ENCODE data around the gene RBKS. TPM values are rescaled to one million over a fixed set of nuclear protein-coding genes. Genes with fewer than 3 reads are reported as not detected.

RBKS gene
- total RNA-seq, 1 donor from 2014 or later = 0.83 TPM

DNA sequence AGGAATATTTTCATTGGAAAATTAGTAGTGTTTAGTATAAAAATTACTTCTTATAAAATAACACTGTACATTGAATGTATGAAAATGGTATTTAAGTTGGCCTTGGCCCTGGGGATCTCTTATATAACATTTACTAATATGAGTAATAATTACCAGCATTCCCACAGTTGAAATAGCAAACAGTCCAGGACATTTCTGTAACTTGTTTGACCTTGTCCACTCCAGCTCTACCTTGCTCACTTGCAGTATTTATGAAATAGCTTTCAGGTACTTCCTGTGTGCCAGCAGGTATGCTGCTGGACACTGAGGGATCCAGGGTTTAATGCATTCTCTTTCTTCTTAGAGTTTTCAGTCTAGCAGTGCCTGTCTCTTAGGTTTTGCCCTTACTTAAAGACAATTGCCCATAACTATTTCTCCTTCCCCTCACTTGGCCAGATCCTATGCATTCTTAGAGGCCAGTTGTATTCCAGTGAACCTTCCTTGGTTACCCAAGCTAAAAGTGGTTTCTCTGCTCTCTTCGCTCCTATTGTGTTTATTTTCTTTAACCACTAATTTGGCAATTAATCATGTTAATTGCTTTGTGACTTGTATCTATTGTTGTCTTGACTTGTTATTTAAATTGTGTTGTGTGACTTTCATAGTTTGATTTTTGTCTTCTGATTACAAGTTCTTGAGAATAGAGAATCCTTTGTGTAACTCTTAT is 26.3 kb upstream of the RBKS start:
- H3K27me3 Mint-ChIP-seq (ENCODE audit: unreplicated experiment) = no peaks in the 10 kb centered on the region
- H3K4me1 Mint-ChIP-seq (ENCODE audit: unreplicated experiment) = peaks cover 15% of the 10 kb centered on the region
- TF ChIP-seq CTCF (IDR thresholded peaks at IDR 0.05) = no peak
- H3K4me3 Mint-ChIP-seq (ENCODE audit: unreplicated experiment) = no peak overlapping the region
- no peaks in the 10 kb centered on the region for H3K9me3 Mint-ChIP-seq (ENCODE audit: unreplicated experiment)
- DNase-seq (ENCODE audit: extremely low spot score, unreplicated experiment) = no peak
- no peak overlapping the region for H3K27ac Mint-ChIP-seq (ENCODE audit: unreplicated experiment)
- H3K36me3 Mint-ChIP-seq (ENCODE audit: unreplicated experiment) = peaks cover 5% of the 10 kb centered on the region

DNA sequence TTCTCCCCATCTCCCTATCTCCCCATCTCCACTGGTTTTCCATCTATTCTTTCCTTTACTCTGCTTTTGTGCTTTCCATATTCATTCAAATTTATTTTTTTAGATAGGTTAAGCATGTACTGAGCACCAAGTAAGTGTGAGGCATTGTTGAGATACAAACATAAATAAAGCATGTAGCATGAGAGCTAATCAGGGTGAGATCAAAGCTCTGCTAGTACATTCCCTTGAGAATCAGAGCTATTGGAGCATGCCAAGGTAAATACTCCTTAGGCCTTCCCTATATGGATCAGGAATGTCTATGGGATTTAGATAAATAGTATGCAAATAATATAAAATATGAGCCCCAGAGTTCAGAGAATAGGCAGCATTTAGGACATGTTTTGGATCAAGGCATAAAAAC is 25.7 kb upstream of the RBKS start:
- peaks cover 6% of the 10 kb centered on the region for H3K36me3 Mint-ChIP-seq (ENCODE audit: unreplicated experiment)
- H3K27ac Mint-ChIP-seq (ENCODE audit: unreplicated experiment) = no peak overlapping the region
- no peak overlapping the region for H3K4me3 Mint-ChIP-seq (ENCODE audit: unreplicated experiment)
- peaks cover 15% of the 10 kb centered on the region for H3K4me1 Mint-ChIP-seq (ENCODE audit: unreplicated experiment)
- TF ChIP-seq CTCF (IDR thresholded peaks at IDR 0.05) = no peak
- H3K9me3 Mint-ChIP-seq (ENCODE audit: unreplicated experiment) = no peaks in the 10 kb centered on the region
- no peak for DNase-seq (ENCODE audit: extremely low spot score, unreplicated experiment)
- H3K27me3 Mint-ChIP-seq (ENCODE audit: unreplicated experiment) = no peaks in the 10 kb centered on the region

DNA sequence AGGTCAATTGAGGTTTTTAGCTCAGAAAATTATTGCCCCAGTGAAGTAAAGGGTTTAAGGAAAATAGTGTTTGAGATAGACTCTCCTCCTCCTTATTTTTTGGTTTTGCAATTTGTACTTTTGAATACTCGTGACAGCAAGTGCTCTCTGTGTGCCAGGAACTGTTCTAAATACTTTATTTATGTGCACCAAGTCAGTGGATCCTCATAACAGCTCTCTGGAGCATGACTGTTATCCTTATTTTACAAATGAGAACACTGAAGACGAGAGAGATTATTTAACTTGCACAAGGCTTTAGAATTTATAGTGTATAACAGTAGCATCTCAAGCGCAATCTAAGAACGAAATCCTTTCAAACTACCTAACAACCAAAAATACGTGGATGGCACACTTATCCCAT is 25.0 kb upstream of the RBKS start:
- Mint-ChIP-seq H3K27ac (ENCODE audit: unreplicated experiment) (no peak overlapping the region), H3K4me1 (ENCODE audit: unreplicated experiment) (peaks cover 10% of the 10 kb centered on the region), H3K4me3 (ENCODE audit: unreplicated experiment) (no peak overlapping the region), H3K9me3 (ENCODE audit: unreplicated experiment) (no peaks in the 10 kb centered on the region), H3K36me3 (ENCODE audit: unreplicated experiment) (peaks cover 7% of the 10 kb centered on the region), H3K27me3 (ENCODE audit: unreplicated experiment) (no peaks in the 10 kb centered on the region)
- no peak for TF ChIP-seq CTCF (IDR thresholded peaks at IDR 0.05)
- DNase-seq (ENCODE audit: extremely low spot score, unreplicated experiment) = no peak

DNA sequence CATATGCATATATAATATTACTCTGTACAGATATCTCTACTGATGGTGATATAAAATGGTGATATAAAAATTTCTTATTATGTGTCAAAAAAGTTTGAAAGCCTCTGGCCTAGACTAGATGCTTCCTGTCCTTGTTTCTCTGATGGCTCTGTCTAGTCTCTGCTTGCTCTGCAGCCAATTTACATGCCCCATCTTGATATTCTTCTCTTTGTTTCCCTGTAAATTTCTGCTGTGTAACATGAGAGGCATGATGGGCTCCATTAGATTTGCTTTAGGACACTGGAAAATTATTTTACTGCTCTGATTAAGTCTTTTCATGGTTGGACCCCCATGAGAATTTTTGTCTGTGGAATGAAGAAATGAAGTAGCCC is 24.6 kb upstream of the RBKS start:
- TF ChIP-seq CTCF (IDR thresholded peaks at IDR 0.05) = no peak
- Mint-ChIP-seq H3K4me1 (ENCODE audit: unreplicated experiment) (peaks cover 7% of the 10 kb centered on the region), H3K36me3 (ENCODE audit: unreplicated experiment) (peaks cover 7% of the 10 kb centered on the region), H3K27ac (ENCODE audit: unreplicated experiment) (no peak overlapping the region), H3K9me3 (ENCODE audit: unreplicated experiment) (no peaks in the 10 kb centered on the region), H3K4me3 (ENCODE audit: unreplicated experiment) (no peak overlapping the region), H3K27me3 (ENCODE audit: unreplicated experiment) (no peaks in the 10 kb centered on the region)
- DNase-seq (ENCODE audit: extremely low spot score, unreplicated experiment) = no peak

GRCh38 chr2:27914041-27914804 is 24.0 kb upstream of the RBKS start:
- peaks cover 7% of the 10 kb centered on the region for H3K4me1 Mint-ChIP-seq (ENCODE audit: unreplicated experiment)
- H3K9me3 Mint-ChIP-seq (ENCODE audit: unreplicated experiment) = no peaks in the 10 kb centered on the region
- H3K27me3 Mint-ChIP-seq (ENCODE audit: unreplicated experiment) = no peaks in the 10 kb centered on the region
- TF ChIP-seq CTCF (IDR thresholded peaks at IDR 0.05) = no peak
- H3K27ac Mint-ChIP-seq (ENCODE audit: unreplicated experiment) = no peak overlapping the region
- peaks cover 7% of the 10 kb centered on the region for H3K36me3 Mint-ChIP-seq (ENCODE audit: unreplicated experiment)
- H3K4me3 Mint-ChIP-seq (ENCODE audit: unreplicated experiment) = no peak overlapping the region
- DNase-seq (ENCODE audit: extremely low spot score, unreplicated experiment) = no peak
